ENCODE results near the gene RAB19. TPM values are rescaled to one million over a fixed set of nuclear protein-coding genes. Genes with fewer than 3 reads are reported as not detected.

The RAB19 gene
- 1 to 10 TPM; 2.1 to 4.2 (median 2.3) TPM for polyA plus RNA-seq (ENCODE audit: insufficient read length in 4 of 4)

GRCh38 chr7:140403878-140404564, at the start of gene RAB19:
RAB19 (plus strand) TSS chr7:140404058; CDS start chr7:140407647, 3,589 bp downstream.
- peak in 1 of 4 donors; percentile 17 for DNase-seq (ENCODE audit: low read depth in 4 of 4, low spot score in 2 of 4)

GRCh38 chr7:140358024-140358411, 45.8 kb upstream of the RAB19 start:
- no peak for DNase-seq (ENCODE audit: low read depth in 4 of 4, low spot score in 2 of 4)

GRCh38 chr7:140358412-140359051, 45.3 kb upstream of the RAB19 start:
- DNase-seq (ENCODE audit: low read depth in 4 of 4, low spot score in 2 of 4) = no peak

- DNase-seq (ENCODE audit: low read depth in 4 of 4, low spot score in 2 of 4) = no peak
Observed at GRCh38 chr7:140360697-140361229, 43.1 kb upstream of the RAB19 start.

- no peak for DNase-seq (ENCODE audit: low read depth in 4 of 4, low spot score in 2 of 4)
Observed at GRCh38 chr7:140364819-140365218, 39.0 kb upstream of the RAB19 start.

- no peak for DNase-seq (ENCODE audit: low read depth in 4 of 4, low spot score in 2 of 4)
Observed at GRCh38 chr7:140367528-140367927, 36.3 kb upstream of the RAB19 start.

- no peak for DNase-seq (ENCODE audit: low read depth in 4 of 4, low spot score in 2 of 4)
Observed at GRCh38 chr7:140369294-140369693, 34.6 kb upstream of the RAB19 start.

- DNase-seq (ENCODE audit: low read depth in 4 of 4, low spot score in 2 of 4) = no peak
Observed at GRCh38 chr7:140375323-140375722, 28.5 kb upstream of the RAB19 start.

- no peak for DNase-seq (ENCODE audit: low read depth in 4 of 4, low spot score in 2 of 4)
Observed at GRCh38 chr7:140375892-140376730, 27.7 kb upstream of the RAB19 start.

GRCh38 chr7:140383954-140384713, 19.7 kb upstream of the RAB19 start:
- no peak for DNase-seq (ENCODE audit: low read depth in 4 of 4, low spot score in 2 of 4)

GRCh38 chr7:140384894-140385545, 18.8 kb upstream of the RAB19 start:
- DNase-seq (ENCODE audit: low read depth in 4 of 4, low spot score in 2 of 4) = no peak

- no peak for DNase-seq (ENCODE audit: low read depth in 4 of 4, low spot score in 2 of 4)
Observed at GRCh38 chr7:140389445-140389844, 14.4 kb upstream of the RAB19 start.

- DNase-seq (ENCODE audit: low read depth in 4 of 4, low spot score in 2 of 4) = no peak
Observed at GRCh38 chr7:140390034-140390433, 13.8 kb upstream of the RAB19 start.

GRCh38 chr7:140390466-140391190, 13.2 kb upstream of the RAB19 start:
- DNase-seq (ENCODE audit: low read depth in 4 of 4, low spot score in 2 of 4) = no peak

GRCh38 chr7:140391634-140392033, 12.2 kb upstream of the RAB19 start:
- no peak for DNase-seq (ENCODE audit: low read depth in 4 of 4, low spot score in 2 of 4)

GRCh38 chr7:140393756-140394306, 10.0 kb upstream of the RAB19 start:
- no peak for DNase-seq (ENCODE audit: low read depth in 4 of 4, low spot score in 2 of 4)

GRCh38 chr7:140397784-140398750, 5.8 kb upstream of the RAB19 start, which contains the start of gene SLC37A3:
SLC37A3 (minus strand) TSS chr7:140398530; CDS start chr7:140382526, 16,004 bp downstream.
- DNase-seq (ENCODE audit: low read depth in 4 of 4, low spot score in 2 of 4) = peak in 2 of 4 donors; percentile 31 to 79

GRCh38 chr7:140398821-140399220, 5.0 kb upstream of the RAB19 start:
- no peak for DNase-seq (ENCODE audit: low read depth in 4 of 4, low spot score in 2 of 4)

All from left renal cortex interstitium (tissue), 4 donors.